ENCODE results near the gene RMND1. TPM values are rescaled to one million over a fixed set of nuclear protein-coding genes. Genes with fewer than 3 reads are reported as not detected.

The RMND1 gene
- total and polyA plus RNA-seq, 2 of the 13 experiments (the other 11 are each of a cell fraction or from before 2014, with no cell fraction given) = 34.0 to 72.5 TPM

- TF ChIP-seq ZNF235 (CRISPR knock-in tag; IDR thresholded peaks at IDR 0.05; ENCODE audit: borderline replicate concordance) = no peak
- TF ChIP-seq E2F2 (CRISPR knock-in tag; IDR thresholded peaks at IDR 0.05; ENCODE audit: borderline replicate concordance) = peak; percentile 64; the same call in 1 of the 2 replicates
- TF ChIP-seq ZNF800 (CRISPR knock-in tag; IDR thresholded peaks at IDR 0.05) = 0 out of 2 replicates have a peak, but pooled peaks have one; percentile 52
- TF ChIP-seq DNMT1 (CRISPR knock-in tag; IDR thresholded peaks at IDR 0.05) = no peak
- TF ChIP-seq NFRKB (IDR thresholded peaks at IDR 0.05) = no peak
- no peak for TF ChIP-seq ZBTB43 (CRISPR knock-in tag; conservative IDR thresholded peaks at IDR 0.05)
- no peak for TF ChIP-seq ZNF660 (CRISPR knock-in tag; IDR thresholded peaks at IDR 0.05; ENCODE audit: borderline replicate concordance, low read depth)
- 0 out of 2 replicates have a peak, but pooled peaks have one; percentile 16 for TF ChIP-seq NCOA2 (CRISPR knock-in tag; IDR thresholded peaks at IDR 0.05)
- no peak for TF ChIP-seq RNF2 (conservative IDR thresholded peaks at IDR 0.05; ENCODE audit: low read depth)
- TF ChIP-seq HBP1 (CRISPR knock-in tag; IDR thresholded peaks at IDR 0.05; ENCODE audit: low read depth) = 0 out of 2 replicates have a peak, but pooled peaks have one; percentile 67
- TF ChIP-seq MED1 (CRISPR knock-in tag; IDR thresholded peaks at IDR 0.05) = peak; percentile 19; the same call in 1 of the 2 replicates
- TF ChIP-seq AGO1 (IDR thresholded peaks at IDR 0.05; ENCODE audit: low read depth, low read length, poor library complexity, severe bottlenecking) = no peak
- no peak for TF ChIP-seq BCL3 (CRISPR knock-in tag; IDR thresholded peaks at IDR 0.05)
- no peak for TF ChIP-seq NFE2 (CRISPR knock-in tag; IDR thresholded peaks at IDR 0.05)
- no peak for TF ChIP-seq ZSCAN25 (CRISPR knock-in tag; IDR thresholded peaks at IDR 0.05)
- TF ChIP-seq SMAD3 (CRISPR knock-in tag; IDR thresholded peaks at IDR 0.05) = peak; percentile 33; the same call in 1 of the 2 replicates
- TF ChIP-seq XBP1 (CRISPR knock-in tag; IDR thresholded peaks at IDR 0.05) = no peak
- TF ChIP-seq RELA (CRISPR knock-in tag; IDR thresholded peaks at IDR 0.05) = no peak
- no peak for TF ChIP-seq GMEB2 (CRISPR knock-in tag; IDR thresholded peaks at IDR 0.05; ENCODE audit: low read depth)
- TF ChIP-seq KLF15 (CRISPR knock-in tag; IDR thresholded peaks at IDR 0.05; ENCODE audit: borderline replicate concordance) = no peak
These were observed 60.2 kb downstream of the RMND1 start, which contains the start of gene ZBTB2 (continued) for GRCh38 chr6:151391471-151392413.

Measured in HepG2 (cell line).